Ureter (tissue), 1 donor: ENCODE measurements around the gene MAPK1. TPM values are rescaled to one million over a fixed set of nuclear protein-coding genes. Genes with fewer than 3 reads are reported as not detected.
"Not testable (repeated sequence)": the region's sequence is repeated elsewhere in the genome, so short reads cannot be mapped to it uniquely, and the experiment has no call there.

ENCODE experiments used
- DNase-seq: peaks from one replicate; pipeline ENCODE4 v3.0.0-alpha.2; 2020; ENCODE audit warnings: low spot score
- total RNA-seq: library from RNA; stranded (reverse); gene quantifications from one replicate; pipeline ENCODE4 v1.2.4, GENCODE V29; 2023
- donor health status: DM: yes; HTN: yes; CAD: no.

Gene MAPK1
- total RNA-seq, 1 donor from 2014 or later, result 136 TPM

GRCh38 chr22:21848057-21848456 is 19.4 kb downstream of the MAPK1 start:
- DNase-seq, result not testable (repeated sequence)

DNA sequence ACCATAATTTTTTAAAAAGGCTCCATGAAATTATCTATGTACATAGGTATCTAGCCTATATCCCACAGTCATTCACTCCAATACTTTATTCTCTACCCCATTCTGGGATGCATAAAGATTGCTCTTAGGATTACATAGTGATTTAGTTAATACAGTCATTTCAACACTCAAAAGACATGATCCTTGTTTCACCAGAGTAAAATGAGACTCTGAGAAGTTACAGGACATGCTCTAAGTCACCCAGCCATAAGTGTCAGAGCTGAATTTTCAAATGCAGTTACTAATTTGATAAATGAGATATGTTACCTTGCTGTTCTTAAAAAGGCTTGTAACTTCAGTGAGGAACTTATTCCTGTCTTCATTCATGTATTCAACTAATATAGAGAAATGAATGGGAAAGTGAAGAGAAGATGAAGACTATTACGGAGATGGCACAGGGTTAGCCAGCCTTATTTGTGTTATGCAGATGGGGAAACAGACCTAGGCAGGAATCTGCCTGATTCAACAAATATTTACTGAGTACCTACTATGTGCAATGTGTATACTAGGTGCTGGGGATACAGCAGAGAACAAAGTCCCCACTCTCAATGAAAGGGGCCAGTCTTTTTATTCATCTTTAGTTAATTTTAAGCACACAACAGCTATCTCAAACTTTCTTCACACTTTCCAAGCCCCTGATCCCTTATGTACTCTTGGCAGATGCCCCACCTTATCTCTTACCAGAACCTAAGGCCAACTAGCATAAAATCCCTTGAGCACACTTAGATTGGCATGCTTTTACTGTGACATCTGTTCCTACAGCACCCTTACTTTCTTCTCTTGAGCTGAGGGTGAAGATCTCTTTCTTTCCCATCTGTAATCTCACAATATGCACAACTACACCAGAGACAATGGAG is 21.6 kb downstream of the MAPK1 start:
- DNase-seq, result no peak

DNA sequence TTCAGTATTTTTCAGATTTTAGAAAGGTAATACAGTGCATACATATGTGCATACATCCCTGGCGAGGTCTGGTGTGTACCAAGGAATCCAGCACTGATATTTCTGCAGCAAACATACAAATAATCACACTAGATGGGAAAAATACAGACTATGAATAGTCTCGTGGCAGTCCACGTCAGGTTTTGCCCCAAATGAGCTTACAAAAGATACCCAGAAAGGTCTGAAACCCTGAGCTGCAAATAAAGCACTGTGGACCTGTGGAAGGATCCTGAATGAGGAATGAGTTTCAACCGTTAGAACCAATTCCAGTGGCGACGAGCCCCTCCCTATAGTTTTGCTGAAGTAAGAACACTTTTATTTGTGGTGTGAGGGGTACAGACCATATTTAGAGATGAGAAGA is 24.5 kb downstream of the MAPK1 start:
- no peak for DNase-seq

DNA sequence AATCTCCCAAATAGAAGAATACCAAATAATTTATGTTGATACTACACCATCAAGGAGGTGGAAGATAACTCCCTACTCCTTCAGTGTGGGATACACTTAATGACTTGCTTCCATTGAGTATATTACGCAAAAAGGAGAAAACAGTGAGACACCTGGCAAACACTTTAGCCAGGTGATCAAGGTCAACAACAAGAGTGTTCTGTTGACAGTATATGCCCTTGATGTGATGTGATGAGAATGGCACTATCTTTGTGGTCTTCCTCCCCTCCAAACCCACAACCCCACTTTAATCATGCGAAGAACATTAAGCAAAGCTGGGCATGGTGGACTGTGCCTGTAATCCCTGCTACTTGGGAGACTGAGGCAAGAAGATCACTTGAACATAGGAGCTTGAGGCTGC is 26.0 kb downstream of the MAPK1 start:
- no peak for DNase-seq

DNA sequence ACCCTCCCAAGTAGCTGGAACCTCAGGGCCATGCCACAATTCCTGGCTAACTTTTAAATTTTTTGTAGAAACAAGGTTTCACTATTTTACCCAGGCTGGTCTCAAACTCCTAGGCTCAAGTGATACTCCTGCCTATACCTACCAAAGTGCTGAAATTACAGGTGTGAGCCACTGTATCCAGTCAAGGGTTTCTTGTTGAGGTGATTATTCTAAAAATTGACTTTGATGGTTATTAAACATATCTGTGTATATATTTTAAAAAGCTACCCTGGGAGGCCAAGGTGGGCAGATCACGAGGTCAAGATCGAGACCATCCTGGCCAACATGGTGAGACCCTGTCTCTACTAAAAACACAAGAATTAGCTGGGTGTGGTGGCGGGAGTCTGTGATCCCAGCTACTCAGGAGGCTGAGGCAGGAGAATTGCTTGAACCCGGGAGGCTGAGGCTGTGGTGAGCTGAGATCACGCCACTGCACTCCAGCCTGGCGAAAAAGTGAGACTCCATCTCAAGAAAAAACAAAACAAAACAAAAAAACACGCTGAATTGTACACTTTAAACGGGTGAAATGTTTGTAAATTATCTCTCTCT is 27.1 kb downstream of the MAPK1 start:
- DNase-seq, result no peak

DNA sequence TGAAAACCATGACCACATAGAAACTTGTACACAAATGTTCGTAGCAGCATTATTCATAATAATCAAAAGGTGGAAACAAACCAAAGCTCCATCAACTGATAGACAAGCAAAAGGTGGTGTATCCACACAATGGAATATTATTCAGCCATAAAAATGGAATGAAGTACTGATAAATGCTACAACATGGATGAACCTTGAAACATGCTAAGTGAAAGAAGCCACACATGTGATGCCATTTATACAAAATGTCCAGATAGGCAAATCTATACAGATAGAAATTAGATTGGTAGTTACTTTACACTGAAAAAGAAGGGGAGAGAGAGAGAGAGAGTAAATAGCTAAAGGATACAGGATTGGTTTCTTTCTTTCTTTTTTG is 27.7 kb downstream of the MAPK1 start:
- DNase-seq, result no peak

DNA sequence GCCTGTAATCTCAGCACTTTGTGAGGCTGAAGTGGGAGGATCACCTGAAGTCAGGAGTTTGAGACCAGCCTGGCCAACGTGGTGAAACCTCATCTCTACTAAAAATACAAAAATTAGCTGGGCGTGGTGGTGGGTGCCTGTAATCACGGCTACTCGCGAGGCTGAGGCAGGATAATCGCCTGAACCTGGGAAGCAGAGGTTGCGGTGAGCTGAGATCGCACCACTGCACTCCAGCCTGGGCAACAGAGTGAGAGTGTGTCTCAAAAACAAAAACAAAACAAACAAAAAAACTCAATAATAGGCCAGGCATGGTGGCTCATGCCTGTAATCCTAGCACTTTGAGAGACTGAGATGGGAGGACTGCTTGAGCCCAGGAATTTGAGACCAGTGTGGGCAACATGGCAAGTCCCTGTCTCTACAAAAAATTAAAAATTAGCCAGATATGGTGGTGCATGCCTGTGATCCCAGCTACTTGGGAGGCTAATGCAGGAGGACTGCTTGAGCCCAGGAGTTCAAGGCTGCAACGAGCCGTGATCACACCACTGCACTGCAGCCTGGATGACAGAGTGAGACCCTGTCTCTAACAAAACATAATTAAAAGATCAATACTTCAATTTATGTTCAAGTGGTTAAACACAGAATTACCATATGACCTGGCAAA is 28.2 kb downstream of the MAPK1 start:
- DNase-seq, result not testable (repeated sequence)

GRCh38 chr22:21837248-21837979 is 30.0 kb downstream of the MAPK1 start:
- DNase-seq, result no peak

DNA sequence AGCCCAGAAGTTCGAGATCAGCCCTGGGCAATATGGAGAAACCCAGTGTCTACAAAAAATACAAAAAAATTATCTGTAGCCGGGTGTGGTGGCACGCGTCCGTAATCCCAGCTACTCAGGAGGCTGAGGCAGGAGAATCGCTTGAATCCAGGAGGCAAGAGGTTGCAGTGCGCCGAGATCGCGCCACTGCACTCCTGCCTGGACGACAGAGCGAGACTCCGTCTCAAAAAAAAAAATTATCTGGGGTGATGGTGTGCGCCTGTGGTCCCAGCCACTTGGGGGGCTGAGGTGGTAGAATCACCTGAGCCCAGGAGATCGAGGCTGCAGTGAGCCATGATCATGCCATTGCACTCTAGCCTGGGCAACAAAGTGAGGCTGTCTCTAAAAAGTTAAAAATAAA is 31.0 kb downstream of the MAPK1 start:
- not testable (repeated sequence) for DNase-seq

DNA sequence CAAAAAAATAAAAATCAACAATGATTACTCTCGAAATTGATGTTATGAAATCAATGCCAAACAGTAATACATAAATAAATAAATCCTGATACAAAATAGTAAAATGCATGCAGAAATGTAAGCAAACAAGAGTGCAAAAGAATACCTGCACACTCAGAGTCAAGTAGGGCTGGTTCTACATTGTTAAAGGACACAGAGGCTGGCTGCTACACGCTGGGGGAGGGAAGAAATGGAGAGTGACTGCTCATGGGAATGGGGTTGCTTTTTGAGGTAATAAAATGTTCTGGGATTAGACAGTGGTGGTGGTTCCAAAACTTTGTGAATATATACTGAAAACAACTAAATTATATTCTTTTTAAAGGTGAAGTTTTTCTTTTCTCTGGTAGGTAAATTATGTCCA is 32.1 kb downstream of the MAPK1 start:
- no peak for DNase-seq

- no peak for DNase-seq
These were observed 32.6 kb downstream of the MAPK1 start for GRCh38 chr22:21834869-21835268.

- DNase-seq, result no peak
These were observed 34.9 kb downstream of the MAPK1 start for GRCh38 chr22:21832291-21833290.

DNA sequence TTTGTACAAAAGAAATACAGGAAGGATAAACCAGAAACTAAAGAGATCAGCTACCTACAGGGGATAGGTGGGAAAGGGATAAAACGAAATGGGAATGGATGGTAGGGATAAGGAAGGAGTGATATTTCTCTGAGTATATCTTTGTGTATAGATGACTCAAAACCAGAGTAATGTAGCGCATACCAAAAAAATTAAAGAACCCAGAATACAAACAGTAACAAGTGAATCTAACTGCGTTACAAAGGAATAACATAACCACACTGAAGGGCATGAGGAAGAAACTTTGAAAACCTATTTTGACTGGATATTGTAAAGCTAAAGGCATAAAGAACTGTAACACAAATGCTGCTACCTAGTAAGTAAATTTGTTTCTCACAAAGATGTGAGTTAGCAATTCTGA is 37.9 kb downstream of the MAPK1 start:
- no peak for DNase-seq

DNA sequence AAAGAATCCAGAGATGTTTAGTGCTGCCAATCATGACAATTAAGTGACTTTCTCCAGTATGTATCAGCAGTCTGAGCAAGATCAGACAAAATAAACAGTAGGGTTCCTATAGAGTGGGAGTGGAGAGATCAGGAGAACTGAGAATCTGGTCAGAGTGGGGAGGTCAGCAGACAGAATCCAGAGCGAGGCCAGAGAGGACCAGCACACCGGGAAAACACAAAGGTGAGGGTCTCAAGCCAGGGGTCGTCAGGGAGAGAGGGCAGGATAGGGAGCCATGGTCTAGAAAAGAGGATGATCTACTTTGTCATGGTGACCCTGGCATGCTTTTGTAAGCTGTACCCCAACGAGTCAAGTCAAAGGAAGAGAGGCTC is 39.2 kb downstream of the MAPK1 start:
- DNase-seq, result no peak

GRCh38 chr22:21827628-21828267 is 39.7 kb downstream of the MAPK1 start:
- no peak for DNase-seq

GRCh38 chr22:21826204-21826603 is 41.2 kb downstream of the MAPK1 start:
- no peak for DNase-seq

GRCh38 chr22:21824962-21825361 is 42.5 kb downstream of the MAPK1 start:
- not testable (repeated sequence) for DNase-seq

GRCh38 chr22:21824445-21824912 is 43.0 kb downstream of the MAPK1 start:
- no peak for DNase-seq

GRCh38 chr22:21823740-21824444 is 43.6 kb downstream of the MAPK1 start:
- no peak for DNase-seq
